ENCODE results near the gene AFAP1.

The AFAP1 gene

GRCh38 chr4:7735395-7735794, 204.3 kb downstream of the AFAP1 start:
- H3K4me3 ChIP-seq (ENCODE audit: low read depth in 1 of 2, low read length in 1 of 2): no peak overlapping the region
- H3K36me3 ChIP-seq: no peaks in the 10 kb centered on the region
- no peaks in the 10 kb centered on the region for H3K4me1 ChIP-seq (ENCODE audit: control insufficient read depth in 1 of 2, insufficient read depth in 1 of 2, low read depth in 1 of 2, low read length in 1 of 2)
- no peak overlapping the region for H3K27ac ChIP-seq
- no peaks in the 10 kb centered on the region for H3K27me3 ChIP-seq
- no peaks in the 10 kb centered on the region for H3K9me3 ChIP-seq
- TF ChIP-seq CTCF (IDR thresholded peaks at IDR 0.05): no peak

DNA sequence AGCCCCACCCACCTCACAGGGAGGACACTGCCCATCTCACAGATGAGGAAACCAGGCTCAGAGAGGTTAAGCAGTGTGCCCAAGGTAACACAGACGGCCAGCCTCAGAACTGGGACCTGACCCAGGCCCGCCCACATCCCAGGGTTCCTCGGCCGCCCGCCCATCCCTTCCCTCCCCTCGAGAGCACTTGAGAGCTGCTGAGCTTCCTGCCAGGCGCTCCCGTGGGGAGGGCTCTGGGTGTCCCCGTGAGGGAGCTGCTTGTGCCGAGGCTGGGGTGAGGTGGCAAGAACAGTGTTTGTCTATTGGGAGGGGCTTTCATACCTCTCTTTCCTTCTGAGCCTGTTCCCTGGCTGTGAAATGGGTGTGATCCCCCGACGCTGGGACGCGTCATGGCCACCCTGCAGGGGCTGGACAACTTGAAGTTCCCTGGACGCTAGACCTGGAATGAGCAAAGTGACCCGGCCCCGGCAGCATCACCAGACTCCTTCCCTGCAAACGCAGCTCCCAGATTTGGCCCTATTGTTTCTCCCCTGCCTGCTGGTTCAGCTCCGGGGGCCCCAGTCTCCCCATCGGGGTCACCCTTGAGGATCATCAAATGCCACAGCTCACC, 204.9 kb downstream of the AFAP1 start:
- no peak overlapping the region for H3K27ac ChIP-seq
- no peak for TF ChIP-seq CTCF (IDR thresholded peaks at IDR 0.05)
- H3K27me3 ChIP-seq: no peaks in the 10 kb centered on the region

GRCh38 chr4:7733801-7734650, 205.6 kb downstream of the AFAP1 start:
- H3K27ac ChIP-seq: no peak overlapping the region
- H3K4me1 ChIP-seq (ENCODE audit: control insufficient read depth in 1 of 2, insufficient read depth in 1 of 2, low read depth in 1 of 2, low read length in 1 of 2): no peaks in the 10 kb centered on the region
- H3K9me3 ChIP-seq: no peaks in the 10 kb centered on the region
- no peak overlapping the region for H3K4me3 ChIP-seq (ENCODE audit: low read depth in 1 of 2, low read length in 1 of 2)
- TF ChIP-seq CTCF (IDR thresholded peaks at IDR 0.05): no peak
- H3K27me3 ChIP-seq: no peaks in the 10 kb centered on the region
- no peaks in the 10 kb centered on the region for H3K36me3 ChIP-seq

More for the DNA sequence above, 204.9 kb downstream of the AFAP1 start:
- Histone ChIP-seq H3K4me3 (ENCODE audit: low read depth in 1 of 2, low read length in 1 of 2) (no peak overlapping the region), H3K4me1 (ENCODE audit: control insufficient read depth in 1 of 2, insufficient read depth in 1 of 2, low read depth in 1 of 2, low read length in 1 of 2) (no peaks in the 10 kb centered on the region), H3K9me3 (no peaks in the 10 kb centered on the region), H3K36me3 (no peaks in the 10 kb centered on the region)

- no peaks in the 10 kb centered on the region for H3K4me1 ChIP-seq (ENCODE audit: control insufficient read depth in 1 of 2, insufficient read depth in 1 of 2, low read depth in 1 of 2, low read length in 1 of 2)
- no peaks in the 10 kb centered on the region for H3K9me3 ChIP-seq
- no peaks in the 10 kb centered on the region for H3K27me3 ChIP-seq
- no peak overlapping the region for H3K4me3 ChIP-seq (ENCODE audit: low read depth in 1 of 2, low read length in 1 of 2)
- no peak overlapping the region for H3K27ac ChIP-seq
- H3K36me3 ChIP-seq: no peaks in the 10 kb centered on the region
- no peak for TF ChIP-seq CTCF (IDR thresholded peaks at IDR 0.05)
Measured at GRCh38 chr4:7733201-7733600, 206.5 kb downstream of the AFAP1 start.

DNA sequence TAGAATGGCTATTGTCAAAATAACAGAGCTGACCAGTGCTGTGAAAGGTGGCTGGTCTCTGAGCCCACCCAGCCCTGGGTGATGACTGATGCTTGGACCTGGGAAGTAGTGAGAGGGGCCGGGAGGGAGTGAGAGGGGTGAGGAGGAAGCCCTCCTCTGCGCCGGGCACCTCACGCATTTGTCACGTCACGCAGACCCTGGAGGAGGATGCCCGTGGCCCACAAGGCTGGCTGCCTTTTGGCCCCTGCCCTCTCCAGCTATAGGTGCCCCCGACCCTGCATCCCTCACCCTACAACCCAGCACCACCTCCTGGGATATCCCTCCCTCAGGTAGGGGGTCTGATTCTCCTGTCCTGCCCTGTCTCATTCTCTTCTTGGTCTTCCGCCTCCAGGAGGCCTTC, 207.4 kb downstream of the AFAP1 start:
- Histone ChIP-seq H3K27ac (no peak overlapping the region), H3K9me3 (no peaks in the 10 kb centered on the region), H3K4me3 (ENCODE audit: low read depth in 1 of 2, low read length in 1 of 2) (no peak overlapping the region), H3K27me3 (no peaks in the 10 kb centered on the region), H3K36me3 (no peaks in the 10 kb centered on the region), H3K4me1 (ENCODE audit: control insufficient read depth in 1 of 2, insufficient read depth in 1 of 2, low read depth in 1 of 2, low read length in 1 of 2) (no peaks in the 10 kb centered on the region)
- no peak for TF ChIP-seq CTCF (IDR thresholded peaks at IDR 0.05)
